ENCODE measurements around the gene FRS3.
"Not testable (repeated sequence)": the region's sequence is repeated elsewhere in the genome, so short reads cannot be mapped to it uniquely, and the experiment has no call there.

The FRS3 gene, protein sequence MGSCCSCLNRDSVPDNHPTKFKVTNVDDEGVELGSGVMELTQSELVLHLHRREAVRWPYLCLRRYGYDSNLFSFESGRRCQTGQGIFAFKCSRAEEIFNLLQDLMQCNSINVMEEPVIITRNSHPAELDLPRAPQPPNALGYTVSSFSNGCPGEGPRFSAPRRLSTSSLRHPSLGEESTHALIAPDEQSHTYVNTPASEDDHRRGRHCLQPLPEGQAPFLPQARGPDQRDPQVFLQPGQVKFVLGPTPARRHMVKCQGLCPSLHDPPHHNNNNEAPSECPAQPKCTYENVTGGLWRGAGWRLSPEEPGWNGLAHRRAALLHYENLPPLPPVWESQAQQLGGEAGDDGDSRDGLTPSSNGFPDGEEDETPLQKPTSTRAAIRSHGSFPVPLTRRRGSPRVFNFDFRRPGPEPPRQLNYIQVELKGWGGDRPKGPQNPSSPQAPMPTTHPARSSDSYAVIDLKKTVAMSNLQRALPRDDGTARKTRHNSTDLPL

DNA sequence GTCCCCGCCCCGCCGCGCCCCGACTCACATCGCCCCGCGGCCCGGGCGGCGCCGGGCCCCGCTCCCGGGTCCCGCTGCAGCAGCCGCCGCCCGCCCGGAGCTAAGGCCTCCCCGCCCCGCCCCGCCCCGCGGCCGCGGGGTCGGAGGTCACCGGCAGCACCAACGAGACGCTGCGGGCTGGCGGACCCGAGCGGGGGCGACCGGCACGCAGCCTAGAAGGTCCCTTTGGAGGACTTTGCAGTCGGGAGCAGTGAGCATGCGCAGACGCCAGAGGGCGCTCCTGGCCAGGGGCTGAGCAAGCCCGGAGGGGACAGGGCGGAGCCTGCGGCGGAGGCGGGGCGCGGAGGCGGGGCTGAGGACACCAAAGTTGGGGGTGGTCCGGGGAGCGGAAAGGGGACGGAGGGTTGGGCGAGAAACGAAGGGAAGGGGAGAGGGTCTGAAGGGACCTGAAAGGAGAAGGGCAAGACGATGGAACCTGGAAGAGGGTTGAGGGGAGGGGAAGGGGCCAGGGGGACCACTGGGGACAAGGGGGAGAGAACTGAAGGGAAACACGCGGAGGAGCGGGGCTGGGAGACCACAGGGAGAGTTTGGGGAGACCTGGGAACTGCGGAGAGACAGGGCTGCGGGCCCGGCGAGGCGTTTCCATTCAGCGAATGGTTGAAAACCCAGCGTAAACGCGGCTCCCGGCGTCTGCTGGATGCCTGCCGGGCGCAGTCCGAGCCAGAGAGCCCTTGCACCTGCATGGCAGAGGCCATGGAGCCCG is at the start of gene FRS3:
Gene FRS3 (minus strand): TSS at position 113 of the 763 bp plus-strand sequence. CDS start 2,913 bp downstream, outside the sequence.
- in situ Hi-C loops (cut with HindIII; ENCODE audit: low pct_ligation_motif_present, low pct_unique_long_range_greater_than_20kb, low sequenced_read_pairs), result no loop called here
- peak; percentile 93 for DNase-seq

- in situ Hi-C loops (cut with HindIII; ENCODE audit: low pct_ligation_motif_present, low pct_unique_long_range_greater_than_20kb, low sequenced_read_pairs), result no loop called here
- no peak for DNase-seq
Measured at GRCh38 chr6:41826343-41827022, 46.8 kb upstream of the FRS3 start.

GRCh38 chr6:41824571-41825569 is 45.2 kb upstream of the FRS3 start:
- no peak for DNase-seq
- in situ Hi-C loops (cut with HindIII; ENCODE audit: low pct_ligation_motif_present, low pct_unique_long_range_greater_than_20kb, low sequenced_read_pairs), result no loop called here

GRCh38 chr6:41823178-41823577 is 43.5 kb upstream of the FRS3 start:
- in situ Hi-C loops (cut with HindIII; ENCODE audit: low pct_ligation_motif_present, low pct_unique_long_range_greater_than_20kb, low sequenced_read_pairs), result no loop called here
- DNase-seq, result no peak

DNA sequence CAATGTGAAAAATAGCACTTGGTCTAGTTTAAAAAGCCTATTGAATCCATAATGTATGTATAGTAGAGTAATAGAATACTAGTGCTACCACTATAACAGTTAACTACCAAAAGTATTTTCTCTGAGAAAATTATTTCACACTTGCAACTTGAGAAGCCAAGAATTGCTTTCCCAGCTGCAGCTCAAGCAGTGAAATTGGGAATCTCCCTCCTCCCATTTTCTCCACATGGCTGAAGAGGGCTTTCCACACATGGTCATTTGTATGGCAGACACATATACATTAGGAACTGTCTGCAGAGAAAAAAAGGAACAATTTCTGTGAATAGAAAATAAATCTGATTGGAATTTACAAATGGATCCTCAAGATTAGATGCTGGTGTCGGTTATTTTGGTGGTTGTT is 42.3 kb upstream of the FRS3 start:
- DNase-seq, result no peak
- in situ Hi-C loops (cut with HindIII; ENCODE audit: low pct_ligation_motif_present, low pct_unique_long_range_greater_than_20kb, low sequenced_read_pairs), result no loop called here

GRCh38 chr6:41821266-41821665 is 41.6 kb upstream of the FRS3 start:
- in situ Hi-C loops (cut with HindIII; ENCODE audit: low pct_ligation_motif_present, low pct_unique_long_range_greater_than_20kb, low sequenced_read_pairs), result no loop called here
- DNase-seq, result no peak

- no peak for DNase-seq
- in situ Hi-C loops (cut with HindIII; ENCODE audit: low pct_ligation_motif_present, low pct_unique_long_range_greater_than_20kb, low sequenced_read_pairs), result no loop called here
Measured at GRCh38 chr6:41818271-41819054, 38.8 kb upstream of the FRS3 start.

GRCh38 chr6:41815587-41815986 is 35.9 kb upstream of the FRS3 start:
- in situ Hi-C loops (cut with HindIII; ENCODE audit: low pct_ligation_motif_present, low pct_unique_long_range_greater_than_20kb, low sequenced_read_pairs), result no loop called here

DNA sequence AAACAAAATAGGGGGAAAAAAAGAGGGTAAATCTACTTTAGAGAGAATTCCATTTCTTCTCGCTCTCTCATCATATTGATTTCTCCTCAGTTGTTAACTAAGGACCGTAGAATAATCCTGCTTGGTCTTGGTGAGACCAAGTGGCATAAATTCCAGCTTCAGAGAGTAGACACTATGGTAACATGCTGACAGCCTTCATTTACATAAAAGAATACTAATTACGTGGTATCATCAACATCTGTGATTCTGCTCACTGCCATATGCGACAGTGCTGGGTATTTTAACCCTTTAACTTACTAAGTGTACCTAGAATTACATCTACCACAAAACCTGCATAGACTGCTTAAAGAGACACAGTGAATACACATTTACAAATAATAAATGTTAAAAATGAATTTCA is 34.9 kb upstream of the FRS3 start:
- DNase-seq, result no peak
- in situ Hi-C loops (cut with HindIII; ENCODE audit: low pct_ligation_motif_present, low pct_unique_long_range_greater_than_20kb, low sequenced_read_pairs), result no loop called here

More at GRCh38 chr6:41815587-41815986, 35.9 kb upstream of the FRS3 start:
- DNase-seq, result no peak

- in situ Hi-C loops (cut with HindIII; ENCODE audit: low pct_ligation_motif_present, low pct_unique_long_range_greater_than_20kb, low sequenced_read_pairs), result no loop called here
- no peak for DNase-seq
Measured at GRCh38 chr6:41813956-41814355, 34.3 kb upstream of the FRS3 start.

DNA sequence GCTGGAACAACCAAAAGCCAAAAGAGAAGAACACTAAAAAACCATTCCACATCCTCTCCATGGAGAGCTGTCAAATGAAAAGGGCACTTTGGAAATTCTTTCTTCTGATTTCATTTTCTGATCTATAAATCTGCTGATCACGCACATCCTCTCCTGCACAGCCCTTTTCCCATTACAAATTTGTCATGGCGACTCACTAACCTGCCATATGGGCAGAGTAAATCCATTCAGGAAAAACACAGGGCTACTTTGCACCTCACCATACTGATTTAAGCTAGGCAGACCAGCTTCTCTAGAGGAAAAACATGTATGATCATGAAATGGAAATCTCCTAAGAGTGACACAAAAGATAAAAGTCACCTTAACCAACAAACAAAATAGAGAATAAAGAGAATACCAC is 33.8 kb upstream of the FRS3 start:
- DNase-seq, result no peak
- in situ Hi-C loops (cut with HindIII; ENCODE audit: low pct_ligation_motif_present, low pct_unique_long_range_greater_than_20kb, low sequenced_read_pairs), result no loop called here

- DNase-seq; in situ Hi-C loops (cut with HindIII; ENCODE audit: low pct_ligation_motif_present, low pct_unique_long_range_greater_than_20kb, low sequenced_read_pairs): not testable (repeated sequence)
Measured at GRCh38 chr6:41811946-41812345, 32.2 kb upstream of the FRS3 start.

- DNase-seq, result no peak
- in situ Hi-C loops (cut with HindIII; ENCODE audit: low pct_ligation_motif_present, low pct_unique_long_range_greater_than_20kb, low sequenced_read_pairs), result no loop called here
Measured at GRCh38 chr6:41811095-41811494, 31.4 kb upstream of the FRS3 start.

GRCh38 chr6:41805830-41806774 is 26.4 kb upstream of the FRS3 start:
- DNase-seq, result no peak
- in situ Hi-C loops (cut with HindIII; ENCODE audit: low pct_ligation_motif_present, low pct_unique_long_range_greater_than_20kb, low sequenced_read_pairs), result no loop called here

DNA sequence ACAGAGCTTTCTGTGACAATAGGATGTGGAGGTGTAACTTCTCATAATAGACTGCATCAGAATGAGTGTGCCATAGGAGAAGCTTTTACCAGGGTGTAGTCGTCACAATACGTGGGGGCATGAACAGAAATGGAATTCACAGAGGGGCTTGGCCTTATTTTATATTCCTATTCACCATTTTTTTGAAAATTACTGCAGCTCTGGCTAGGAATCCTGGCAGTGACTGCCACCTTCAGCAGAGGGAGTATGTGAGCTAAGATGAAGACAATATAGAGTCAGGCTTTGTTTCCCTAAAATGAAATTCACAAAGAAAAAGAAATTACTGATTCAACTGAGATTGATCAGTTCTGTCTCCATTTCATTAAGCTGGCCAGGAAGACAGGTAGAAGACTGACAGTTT is 21.7 kb upstream of the FRS3 start:
- in situ Hi-C loops (cut with HindIII; ENCODE audit: low pct_ligation_motif_present, low pct_unique_long_range_greater_than_20kb, low sequenced_read_pairs), result no loop called here
- peak; percentile 38 for DNase-seq

GRCh38 chr6:41799559-41799911 is 19.8 kb upstream of the FRS3 start:
- in situ Hi-C loops (cut with HindIII; ENCODE audit: low pct_ligation_motif_present, low pct_unique_long_range_greater_than_20kb, low sequenced_read_pairs), result no loop called here
- DNase-seq, result no peak

Data from ACHN (cell line).